GM13977 (cell line): ENCODE results near the gene POLR2B.

Source experiments
- DNase-seq: peaks from one replicate; pipeline ENCODE4 v3.0.0; 2012; ENCODE audit warnings: low spot score
- CTCF ChIP-seq: IDR thresholded peaks from 2 replicates; pipeline ENCODE4 v1.5.1; 2012; ENCODE audit warnings: mild to moderate bottlenecking, control low read depth; ENCODE audit not compliant: insufficient read depth; ENCODE audit errors: extremely low read depth, missing control alignments
- in situ Hi-C: fragments of 300-500 bp; cut with MboI; formaldehyde crosslinking; loops from one replicate; pipeline ENCODE4 v1.12.0; 2022; ENCODE audit warnings: low sequenced_read_pairs, low pct_unique_long_range_greater_than_20kb, mixed read lengths, inconsistent platforms; ENCODE audit not compliant: unreplicated experiment

The POLR2B gene

DNA sequence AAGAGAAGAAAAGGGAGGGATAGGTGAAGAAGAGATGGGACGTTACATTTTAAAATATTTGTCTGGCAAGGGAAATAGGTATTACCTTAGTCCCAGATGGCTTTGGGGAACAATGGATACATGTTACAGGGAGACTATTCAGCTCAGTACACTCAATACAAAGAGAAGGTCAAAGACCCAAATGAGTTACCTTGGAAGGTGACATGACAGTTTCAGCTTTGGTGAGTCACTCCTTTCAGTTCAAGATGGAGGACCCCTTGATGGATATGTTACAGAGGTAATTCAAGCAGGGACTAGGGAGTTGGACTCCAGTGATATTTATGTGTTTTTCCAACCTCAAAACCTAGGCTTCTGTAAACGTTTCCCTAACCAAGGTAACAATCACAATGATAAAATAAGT is 6.3 kb upstream of the POLR2B start:
- no peak for TF ChIP-seq CTCF
- in situ Hi-C loops = no loop called here
- DNase-seq = no peak

DNA sequence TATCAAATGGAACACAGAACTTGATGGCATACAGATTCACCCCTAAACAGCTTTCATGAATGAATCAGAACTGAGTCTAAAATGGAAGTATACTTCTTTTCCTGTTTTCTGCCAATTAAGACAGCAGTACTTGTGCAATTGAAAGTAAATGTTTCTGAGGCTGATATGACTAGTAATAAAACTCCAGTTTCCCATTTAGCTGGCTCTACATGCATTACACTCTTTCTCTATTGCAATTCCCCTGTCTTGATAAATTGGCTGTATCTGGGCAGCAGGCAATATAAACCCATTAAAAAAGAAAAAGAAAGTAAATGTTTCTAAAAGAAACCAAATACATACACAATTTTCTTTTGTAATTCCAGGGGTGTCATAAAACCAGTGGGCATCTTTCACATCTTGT is 5.9 kb upstream of the POLR2B start:
- in situ Hi-C loops = no loop called here
- no peak for DNase-seq
- no peak for TF ChIP-seq CTCF

GRCh38 chr4:56973336-56973735 is 5.4 kb upstream of the POLR2B start:
- no peak for TF ChIP-seq CTCF
- no peak for DNase-seq
- in situ Hi-C loops = no loop called here

- DNase-seq = no peak
- no peak for TF ChIP-seq CTCF
- in situ Hi-C loops = no loop called here
These were observed 2.3 kb upstream of the POLR2B start for GRCh38 chr4:56976283-56976836.

GRCh38 chr4:56976837-56977320 is 1.8 kb upstream of the POLR2B start:
- TF ChIP-seq CTCF = no peak
- in situ Hi-C loops = no loop called here
- DNase-seq = peak; percentile 58

GRCh38 chr4:56977321-56978012 is 1.2 kb upstream of the POLR2B start, which contains the start of gene NOA1:
Gene NOA1 (minus strand): TSS chr4:56977606. CDS start chr4:56977585, 21 bp downstream.
- no peak for TF ChIP-seq CTCF
- in situ Hi-C loops = no loop called here
- DNase-seq = peak; percentile 94
